HG02973 (cell line): ENCODE measurements around the gene TCP1.
"Not testable (repeated sequence)": the region's sequence is repeated elsewhere in the genome, so short reads cannot be mapped to it uniquely, and the experiment has no call there.

Experiments
- ATAC-seq: cut with Tn5 transposase; IDR thresholded peaks from one replicate; pipeline ENCODE4 v1.9.1; 2021; ENCODE audit warnings: moderate library complexity; ENCODE audit not compliant: unreplicated experiment

Gene TCP1

GRCh38 chr6:159778131-159778530 is 11.3 kb downstream of the TCP1 start:
- no peak for ATAC-seq

- no peak for ATAC-seq
These were observed 12.0 kb downstream of the TCP1 start for GRCh38 chr6:159777240-159777904.

- ATAC-seq: no peak
These were observed 17.2 kb downstream of the TCP1 start for GRCh38 chr6:159772196-159772595.

GRCh38 chr6:159769470-159769869 is 19.9 kb downstream of the TCP1 start:
- no peak for ATAC-seq

- ATAC-seq: no peak
These were observed 22.5 kb downstream of the TCP1 start for GRCh38 chr6:159766906-159767305.

- ATAC-seq: no peak
These were observed 26.6 kb downstream of the TCP1 start for GRCh38 chr6:159762681-159763293.

GRCh38 chr6:159761873-159762680 is 27.3 kb downstream of the TCP1 start, which contains the start of gene ACAT2:
ACAT2 (plus strand) TSS chr6:159762045; CDS start chr6:159762088, 43 bp downstream.
- peak; percentile 98 for ATAC-seq

GRCh38 chr6:159761129-159761872 is 28.1 kb downstream of the TCP1 start:
- no peak for ATAC-seq

GRCh38 chr6:159760602-159761057 is 28.8 kb downstream of the TCP1 start:
- ATAC-seq: no peak

GRCh38 chr6:159759645-159760044 is 29.8 kb downstream of the TCP1 start:
- no peak for ATAC-seq

GRCh38 chr6:159758031-159759001 is 31.1 kb downstream of the TCP1 start:
- ATAC-seq: no peak

- ATAC-seq: no peak
These were observed 32.9 kb downstream of the TCP1 start for GRCh38 chr6:159756508-159756907.

GRCh38 chr6:159754959-159755914 is 34.2 kb downstream of the TCP1 start:
- ATAC-seq: no peak

GRCh38 chr6:159754401-159754800 is 35.0 kb downstream of the TCP1 start:
- ATAC-seq: no peak

- no peak for ATAC-seq
These were observed 36.1 kb downstream of the TCP1 start for GRCh38 chr6:159753081-159753872.

- ATAC-seq: no peak
These were observed 38.0 kb downstream of the TCP1 start for GRCh38 chr6:159751448-159751847.

- not testable (repeated sequence) for ATAC-seq
These were observed 41.3 kb downstream of the TCP1 start for GRCh38 chr6:159748127-159748526.

GRCh38 chr6:159746759-159747158 is 42.6 kb downstream of the TCP1 start:
- no peak for ATAC-seq
